NT2/D1 (cell line): ENCODE data around the gene KCNE3.

Source experiments
- SUZ12 ChIP-seq: IDR thresholded peaks from 2 replicates; pipeline ENCODE4 v1.6.1; 2011; ENCODE audit not compliant: insufficient read length, insufficient read depth; ENCODE audit errors: extremely low read depth
- ZNF274 ChIP-seq: IDR thresholded peaks from 2 replicates; pipeline ENCODE4 v1.6.1; 2011; ENCODE audit warnings: mild to moderate bottlenecking, low read depth, low read length

DNA sequence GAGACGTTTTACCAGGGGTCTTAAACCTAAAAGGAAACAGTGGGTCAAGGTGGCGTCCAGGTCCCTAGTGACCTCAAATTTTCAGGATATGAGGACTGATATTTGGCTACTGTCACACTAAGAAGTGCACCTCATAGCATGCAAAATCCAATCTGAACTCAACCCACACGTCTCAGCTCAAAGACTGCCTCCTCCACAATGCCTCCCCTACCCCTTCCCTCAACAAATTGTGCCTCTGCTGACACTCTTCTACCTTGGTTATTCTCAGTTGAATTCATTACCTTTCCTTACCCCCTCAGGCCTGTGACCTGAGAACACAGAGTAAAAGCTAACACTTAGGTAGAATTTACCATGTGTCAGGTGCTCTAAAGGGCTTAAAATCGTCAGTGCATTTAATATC, 38.6 kb upstream of the KCNE3 start:
- TF ChIP-seq SUZ12 (no peak), ZNF274 (no peak)
